H9 (cell line): ENCODE measurements around the gene HLA-F. TPM values are rescaled to one million over a fixed set of nuclear protein-coding genes. Genes with fewer than 3 reads are reported as not detected.

Experiments used
- DNase-seq: peaks from one replicate; pipeline ENCODE4 v3.0.0-alpha.2; 2017
- H2AFZ ChIP-seq: one replicate; pipeline ENCODE4 v1.6.1; 2013; ENCODE audit warnings: mild to moderate bottlenecking, low read length, control low read depth, moderate library complexity
- H2AK5ac ChIP-seq: 2 replicates; pipeline ENCODE4 v1.6.1; 2013; ENCODE audit warnings: low read length, control low read depth, mixed read lengths; ENCODE audit not compliant: insufficient read length
- H2BK120ac ChIP-seq: one replicate; pipeline ENCODE4 v1.6.1; 2013; ENCODE audit warnings: low read depth, mild to moderate bottlenecking, low read length, control low read depth, inconsistent platforms; ENCODE audit not compliant: poor library complexity, severe bottlenecking
- H2BK12ac ChIP-seq: 2 replicates; pipeline ENCODE4 v1.6.1; 2013; ENCODE audit warnings: low read length, control low read depth, mixed read lengths, low read depth; ENCODE audit not compliant: insufficient read length
- H2BK15ac ChIP-seq: 2 replicates; pipeline ENCODE4 v1.6.1; 2013; ENCODE audit warnings: low read depth, low read length, control low read depth
- H2BK20ac ChIP-seq: one replicate; pipeline ENCODE4 v1.6.1; 2013; ENCODE audit warnings: low read depth, mild to moderate bottlenecking, low read length, control low read depth, inconsistent platforms; ENCODE audit not compliant: poor library complexity, severe bottlenecking
- H2BK5ac ChIP-seq: 2 replicates; pipeline ENCODE4 v1.6.1; 2013; ENCODE audit warnings: low read length, control low read depth, mixed read lengths; ENCODE audit not compliant: insufficient read length
- H3K14ac ChIP-seq: 2 replicates; pipeline ENCODE4 v1.6.1; 2013; ENCODE audit warnings: low read length, control low read depth; ENCODE audit not compliant: insufficient read depth
- H3K18ac ChIP-seq: 2 replicates; pipeline ENCODE4 v1.6.1; 2013; ENCODE audit warnings: low read depth, mild to moderate bottlenecking, mixed read lengths, low read length, control low read depth; ENCODE audit not compliant: insufficient read length
- H3K23ac ChIP-seq: 2 replicates; pipeline ENCODE4 v1.6.1; 2013; ENCODE audit warnings: low read length, control low read depth, mixed read lengths, low read depth; ENCODE audit not compliant: insufficient read length
- H3K23me2 ChIP-seq: 2 replicates; pipeline ENCODE4 v1.6.1; 2013; ENCODE audit warnings: low read depth, mild to moderate bottlenecking, mixed read lengths, low read length, control low read depth; ENCODE audit not compliant: insufficient read length, poor library complexity, severe bottlenecking
- H3K27ac ChIP-seq: 2 replicates; pipeline ENCODE4 v1.5.1; 2013; ENCODE audit warnings: low read length, control low read depth, mixed read lengths, low read depth; ENCODE audit not compliant: insufficient read length
- H3K27me3 ChIP-seq: 2 replicates; pipeline ENCODE4 v1.6.1; 2013; ENCODE audit warnings: low read length, control low read depth, inconsistent platforms; ENCODE audit not compliant: insufficient read depth
- H3K4ac ChIP-seq: 2 replicates; pipeline ENCODE4 v1.6.1; 2013; ENCODE audit warnings: low read depth, mild to moderate bottlenecking, control low read depth, inconsistent platforms, low read length, moderate library complexity
- H3K4me1 ChIP-seq: 2 replicates; pipeline ENCODE4 v1.6.1; 2013; ENCODE audit warnings: low read length, control low read depth, inconsistent platforms; ENCODE audit not compliant: insufficient read depth
- H3K4me2 ChIP-seq: 2 replicates; pipeline ENCODE4 v1.6.1; 2013; ENCODE audit warnings: low read length, control low read depth, mixed read lengths; ENCODE audit not compliant: insufficient read length, insufficient read depth
- H3K56ac ChIP-seq: 2 replicates; pipeline ENCODE4 v1.6.1; 2013; ENCODE audit warnings: low read depth, mild to moderate bottlenecking, mixed read lengths, low read length, control low read depth; ENCODE audit not compliant: insufficient read length
- H3K79me1 ChIP-seq: 2 replicates; pipeline ENCODE4 v1.6.1; 2013; ENCODE audit warnings: low read depth, mild to moderate bottlenecking, moderate library complexity, low read length, control low read depth, inconsistent platforms; ENCODE audit not compliant: insufficient read depth, poor library complexity, severe bottlenecking
- H3K79me2 ChIP-seq: 2 replicates; pipeline ENCODE4 v1.6.1; 2013; ENCODE audit warnings: low read length, control low read depth, inconsistent platforms; ENCODE audit not compliant: insufficient read depth
- H3K9ac ChIP-seq: 2 replicates; pipeline ENCODE4 v1.6.1; 2013; ENCODE audit warnings: low read length, control low read depth, mixed read lengths; ENCODE audit not compliant: insufficient read length; ENCODE audit errors: extremely low read depth
- H3K9me3 ChIP-seq: one replicate; pipeline ENCODE4 v1.6.1; 2013; ENCODE audit warnings: low read depth, low read length, inconsistent platforms; ENCODE audit not compliant: control insufficient read depth
- H3T11ph ChIP-seq: one replicate; pipeline ENCODE4 v1.6.1; 2013; ENCODE audit warnings: mild to moderate bottlenecking, low read length, control low read depth, inconsistent platforms
- H4K20me1 ChIP-seq: one replicate; pipeline ENCODE4 v1.6.1; 2013; ENCODE audit not compliant: control insufficient read depth, insufficient read length, insufficient read depth
- H4K5ac ChIP-seq: 2 replicates; pipeline ENCODE4 v1.6.1; 2013; ENCODE audit warnings: low read depth, mild to moderate bottlenecking, mixed read lengths, low read length, control low read depth; ENCODE audit not compliant: insufficient read length
- H4K8ac ChIP-seq: replicated peaks from 2 replicates; pipeline ENCODE4 v1.6.1; 2013; ENCODE audit warnings: low read length, control low read depth, mixed read lengths, low read depth; ENCODE audit not compliant: insufficient read length
- H4K91ac ChIP-seq: 2 replicates; pipeline ENCODE4 v1.6.1; 2013; ENCODE audit warnings: low read depth, mild to moderate bottlenecking, moderate library complexity, mixed read lengths, low read length, control low read depth; ENCODE audit not compliant: insufficient read length
- H3K27ac Mint-ChIP-seq, 3 experiments: 2 replicates in 2 of 3; 3 replicates in 1 of 3; pipeline ENCODE4 v1.8.0; 2020 to 2021; ENCODE audit warnings: mixed read lengths in 3 of 3, mild to moderate bottlenecking in 1 of 3, moderate library complexity in 1 of 3
- H3K27me3 Mint-ChIP-seq: 2 replicates; pipeline ENCODE4 v1.8.0; 2021; ENCODE audit warnings: low read depth, mild to moderate bottlenecking, moderate library complexity, mixed read lengths
- H3K36me3 Mint-ChIP-seq, 3 experiments: 2 replicates in 2 of 3; 3 replicates in 1 of 3; pipeline ENCODE4 v1.8.0; 2020 to 2021; ENCODE audit warnings: low read depth in 3 of 3, mixed read lengths in 3 of 3; ENCODE audit not compliant: insufficient read depth in 1 of 3
- H3K4me1 Mint-ChIP-seq, 2 experiments: 2 replicates each; pipeline ENCODE4 v1.8.0; 2020; ENCODE audit warnings: mixed read lengths in 2 of 2
- H3K4me3 Mint-ChIP-seq, 2 experiments: 2 replicates in 1 of 2; 3 replicates in 1 of 2; pipeline ENCODE4 v1.8.0; 2020 to 2021; ENCODE audit warnings: mild to moderate bottlenecking in 2 of 2, mixed read lengths in 2 of 2, moderate library complexity in 1 of 2
- H3K9me3 Mint-ChIP-seq, 2 experiments: 2 replicates in 1 of 2; 3 replicates in 1 of 2; pipeline ENCODE4 v1.8.0; 2020; ENCODE audit warnings: mild to moderate bottlenecking in 2 of 2, mixed read lengths in 2 of 2, moderate library complexity in 1 of 2
- WGBS: extraction: QIAGEN DNeasy Blood & Tissue Kit; methylation state at CpG from one replicate; pipeline ENCODE4 v1.1.7; 2013; ENCODE audit warnings: missing lambda C conversion rate, low lambda C conversion rate, mixed read lengths; ENCODE audit not compliant: insufficient read length; ENCODE audit errors: extremely low coverage; 5-methylcytosine and 5-hydroxymethylcytosine counted together
- total RNA-seq: library from RNA; stranded (reverse); gene quantifications from 2 replicates; pipeline ENCODE4 v1.2.1, GENCODE V29; 2021
- TF ChIP-seq, protein P1 (sequence below): fragments of 200-600 bp; sonication (generic); conservative IDR thresholded peaks from 3 replicates; pipeline ENCODE4 v1.8.0; 2021; ENCODE audit warnings: antibody characterized with exemption, mild to moderate bottlenecking

HLA-F gene
- total RNA-seq, 1 experiment from 2014 or later: 7.4 TPM

DNA sequence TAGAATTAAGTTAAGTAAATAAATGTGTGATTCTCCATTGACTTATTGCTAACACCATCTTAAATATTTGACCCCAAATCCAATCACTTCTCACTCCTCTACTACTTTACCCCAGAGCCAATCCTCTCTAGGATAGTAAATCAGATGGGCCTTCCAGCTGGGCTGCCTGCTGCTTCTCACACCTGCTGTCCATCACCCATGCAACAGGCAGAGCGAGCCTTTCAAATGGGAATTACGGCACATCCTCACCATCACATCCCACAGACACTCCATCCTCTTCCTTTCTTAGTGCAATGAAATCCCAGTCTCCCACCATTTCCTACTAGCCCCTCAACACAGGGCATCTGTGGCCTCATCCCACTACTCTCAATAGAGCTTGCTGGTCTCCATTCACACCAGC lies 34.0 kb downstream of the HLA-F start:
- peak overlapping the region; percentile 30 for H3K27ac ChIP-seq
- Mint-ChIP-seq H3K4me1 (peaks cover 52 to 58% of the 10 kb centered on the region in 2 experiments), H3K27ac (peak overlapping the region; percentile 8 to 70 (median 41); a peak in 5 of 7 replicates), H3K9me3 (no peaks in the 10 kb centered on the region), H3K27me3 (peaks cover 4% of the 10 kb centered on the region), H3K4me3 (0 out of 5 replicates have a peak overlapping the region, but pooled peaks of 1 of the 2 experiments have one; percentile 1), H3K36me3 (no peaks in the 10 kb centered on the region)
- no peak overlapping the region for H3K18ac ChIP-seq
- H3T11ph ChIP-seq: no peak overlapping the region
- no peak overlapping the region for H2AK5ac ChIP-seq
- H4K91ac ChIP-seq: peak overlapping the region; percentile 7
- H3K4ac ChIP-seq: no peak overlapping the region
- H3K56ac ChIP-seq: no peak overlapping the region
- H3K9ac ChIP-seq: no peak overlapping the region
- H4K20me1 ChIP-seq: no peaks in the 10 kb centered on the region
- no peak overlapping the region for H4K8ac ChIP-seq
- no peak overlapping the region for H3K23ac ChIP-seq
- TF ChIP-seq, protein P1, sequence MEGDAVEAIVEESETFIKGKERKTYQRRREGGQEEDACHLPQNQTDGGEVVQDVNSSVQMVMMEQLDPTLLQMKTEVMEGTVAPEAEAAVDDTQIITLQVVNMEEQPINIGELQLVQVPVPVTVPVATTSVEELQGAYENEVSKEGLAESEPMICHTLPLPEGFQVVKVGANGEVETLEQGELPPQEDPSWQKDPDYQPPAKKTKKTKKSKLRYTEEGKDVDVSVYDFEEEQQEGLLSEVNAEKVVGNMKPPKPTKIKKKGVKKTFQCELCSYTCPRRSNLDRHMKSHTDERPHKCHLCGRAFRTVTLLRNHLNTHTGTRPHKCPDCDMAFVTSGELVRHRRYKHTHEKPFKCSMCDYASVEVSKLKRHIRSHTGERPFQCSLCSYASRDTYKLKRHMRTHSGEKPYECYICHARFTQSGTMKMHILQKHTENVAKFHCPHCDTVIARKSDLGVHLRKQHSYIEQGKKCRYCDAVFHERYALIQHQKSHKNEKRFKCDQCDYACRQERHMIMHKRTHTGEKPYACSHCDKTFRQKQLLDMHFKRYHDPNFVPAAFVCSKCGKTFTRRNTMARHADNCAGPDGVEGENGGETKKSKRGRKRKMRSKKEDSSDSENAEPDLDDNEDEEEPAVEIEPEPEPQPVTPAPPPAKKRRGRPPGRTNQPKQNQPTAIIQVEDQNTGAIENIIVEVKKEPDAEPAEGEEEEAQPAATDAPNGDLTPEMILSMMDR: no peak
- no peak overlapping the region for H3K14ac ChIP-seq
- peaks cover 3% of the 10 kb centered on the region for H3K23me2 ChIP-seq
- no CpG with 5 or more reads among the region's 2 CpGs for WGBS
- no peaks in the 10 kb centered on the region for H3K79me2 ChIP-seq
- no peak overlapping the region for H3K4me2 ChIP-seq
- peaks cover 28% of the 10 kb centered on the region for H3K4me1 ChIP-seq
- H2BK12ac ChIP-seq: no peak overlapping the region
- no peaks in the 10 kb centered on the region for H3K27me3 ChIP-seq
- no peak overlapping the region for H2BK120ac ChIP-seq
- no peak overlapping the region for H2BK15ac ChIP-seq
- H3K79me1 ChIP-seq: no peaks in the 10 kb centered on the region
- H3K9me3 ChIP-seq: no peaks in the 10 kb centered on the region
- H2BK5ac ChIP-seq: no peak overlapping the region
- H2AFZ ChIP-seq: no peak overlapping the region
- no peak overlapping the region for H2BK20ac ChIP-seq
- peak; percentile 62 for DNase-seq
- H4K5ac ChIP-seq: no peak overlapping the region
